Chondrocyte (in vitro differentiated cells): ENCODE measurements around the gene FAM89A. TPM values are rescaled to one million over a fixed set of nuclear protein-coding genes. Genes with fewer than 3 reads are reported as not detected.
"Not testable (repeated sequence)": the region's sequence is repeated elsewhere in the genome, so short reads cannot be mapped to it uniquely, and the experiment has no call there.

ENCODE experiments used
- DNase-seq: peaks from one replicate; pipeline ENCODE4 v3.0.0; 2021; ENCODE audit warnings: mixed read lengths, low spot score
- H3K27ac Mint-ChIP-seq: one replicate; pipeline ENCODE4 v1.8.0; 2021; ENCODE audit warnings: mild to moderate bottlenecking, moderate library complexity, mixed read lengths; ENCODE audit not compliant: unreplicated experiment
- H3K27me3 Mint-ChIP-seq: 2 replicates; pipeline ENCODE4 v1.8.0; 2021; ENCODE audit warnings: low read depth, mixed read lengths
- H3K36me3 Mint-ChIP-seq: 2 replicates; pipeline ENCODE4 v1.8.0; 2021; ENCODE audit warnings: low read depth, mixed read lengths
- H3K4me1 Mint-ChIP-seq: 2 replicates; pipeline ENCODE4 v1.8.0; 2021; ENCODE audit warnings: low read depth, mild to moderate bottlenecking, mixed read lengths
- H3K4me3 Mint-ChIP-seq: one replicate; pipeline ENCODE4 v1.8.0; 2021; ENCODE audit warnings: mild to moderate bottlenecking, moderate library complexity, mixed read lengths; ENCODE audit not compliant: unreplicated experiment
- H3K9me3 Mint-ChIP-seq: 2 replicates; pipeline ENCODE4 v1.8.0; 2021; ENCODE audit warnings: low read depth, mixed read lengths
- CTCF ChIP-seq: fragments of 200-600 bp; sonication (generic); IDR thresholded peaks from 2 replicates; pipeline ENCODE4 v1.5.0; 2021; ENCODE audit warnings: antibody characterized with exemption, mild to moderate bottlenecking, moderate library complexity
- total RNA-seq: library from RNA; stranded (reverse); gene quantifications from 3 replicates; pipeline ENCODE4 v1.2.1, GENCODE V29; 2021

Gene FAM89A
- total RNA-seq, 1 donor from 2014 or later: 19.7 TPM

- H3K27ac Mint-ChIP-seq: no peak overlapping the region
- peaks cover 16% of the 10 kb centered on the region for H3K4me1 Mint-ChIP-seq
- peaks cover 10% of the 10 kb centered on the region for H3K9me3 Mint-ChIP-seq
- no peak for TF ChIP-seq CTCF
- no peak overlapping the region for H3K4me3 Mint-ChIP-seq
- H3K36me3 Mint-ChIP-seq: peaks cover 7% of the 10 kb centered on the region
- no peak for DNase-seq
- peaks cover 25% of the 10 kb centered on the region for H3K27me3 Mint-ChIP-seq
Measured at GRCh38 chr1:231049121-231049979, 9.3 kb upstream of the FAM89A start.

GRCh38 chr1:231048419-231048818, 8.4 kb upstream of the FAM89A start:
- not testable (repeated sequence) for H3K4me3 Mint-ChIP-seq

GRCh38 chr1:231047529-231047928, 7.5 kb upstream of the FAM89A start:
- H3K4me1 Mint-ChIP-seq, H3K4me3 Mint-ChIP-seq, H3K27ac Mint-ChIP-seq, DNase-seq, H3K36me3 Mint-ChIP-seq: not testable (repeated sequence)
- peaks cover 10% of the 10 kb centered on the region for H3K9me3 Mint-ChIP-seq
- H3K27me3 Mint-ChIP-seq: peaks cover 25% of the 10 kb centered on the region

More at GRCh38 chr1:231048419-231048818, 8.4 kb upstream of the FAM89A start:
- DNase-seq, H3K36me3 Mint-ChIP-seq, H3K4me1 Mint-ChIP-seq, H3K27ac Mint-ChIP-seq: not testable (repeated sequence)
- H3K27me3 Mint-ChIP-seq: peaks cover 25% of the 10 kb centered on the region
- peaks cover 10% of the 10 kb centered on the region for H3K9me3 Mint-ChIP-seq

- peaks cover 10% of the 10 kb centered on the region for H3K9me3 Mint-ChIP-seq
- H3K4me3 Mint-ChIP-seq: no peak overlapping the region
- peaks cover 7% of the 10 kb centered on the region for H3K36me3 Mint-ChIP-seq
- no peak for TF ChIP-seq CTCF
- DNase-seq: no peak
- H3K27me3 Mint-ChIP-seq: peaks cover 25% of the 10 kb centered on the region
- no peak overlapping the region for H3K27ac Mint-ChIP-seq
- H3K4me1 Mint-ChIP-seq: peaks cover 4% of the 10 kb centered on the region
Measured at GRCh38 chr1:231046730-231047395, 6.8 kb upstream of the FAM89A start.

- not testable (repeated sequence) for H3K27ac Mint-ChIP-seq, H3K4me1 Mint-ChIP-seq, H3K36me3 Mint-ChIP-seq, H3K4me3 Mint-ChIP-seq, DNase-seq
- H3K27me3 Mint-ChIP-seq: peaks cover 25% of the 10 kb centered on the region
- peaks cover 10% of the 10 kb centered on the region for H3K9me3 Mint-ChIP-seq
Measured at GRCh38 chr1:231045921-231046729, 6.1 kb upstream of the FAM89A start.

- Mint-ChIP-seq H3K27ac (no peak overlapping the region), H3K9me3 (peaks cover 10% of the 10 kb centered on the region), H3K27me3 (peaks cover 25% of the 10 kb centered on the region)
Measured at GRCh38 chr1:231045286-231045685, 5.2 kb upstream of the FAM89A start.

More at GRCh38 chr1:231045286-231045685, 5.2 kb upstream of the FAM89A start:
- Mint-ChIP-seq H3K4me1 (peaks cover 8% of the 10 kb centered on the region), H3K36me3 (peaks cover 7% of the 10 kb centered on the region), H3K4me3 (no peak overlapping the region)
- TF ChIP-seq CTCF: peak; percentile 21
- no peak for DNase-seq
